Gastrocnemius medialis (tissue), 4 donors: ENCODE data around the gene FAM107B. TPM values are rescaled to one million over a fixed set of nuclear protein-coding genes. Genes with fewer than 3 reads are reported as not detected.

ENCODE experiments used
- ATAC-seq, 2 donors: fragments of 150-250 bp; one replicate each; pipeline ENCODE4 v1.9.1; 2016
- DNase-seq, 2 donors: peaks; one replicate each; pipeline ENCODE4 v3.0.0-alpha.2; 2019
- H3K27ac ChIP-seq, 4 donors: fragments of 200-600 bp; sonication (generic); 1 replicate in 1 of 4; 2 replicates in 3 of 4; pipeline ENCODE4 v1.5.1; 2016 to 2018; ENCODE audit warnings: mild to moderate bottlenecking in 2 of 4, moderate library complexity in 1 of 4
- H3K27me3 ChIP-seq, 3 donors: fragments of 200-600 bp; sonication (generic) in 2 of 3; 1 replicate in 1 of 3; 2 replicates in 2 of 3; pipeline versions ENCODE4 v1.5.1 to v1.6.0; 2016 to 2019; ENCODE audit warnings: mild to moderate bottlenecking in 1 of 3, moderate library complexity in 1 of 3
- H3K36me3 ChIP-seq, 2 donors: fragments of 200-600 bp; sonication (generic) in 1 of 2; one replicate each; pipeline ENCODE4 v1.5.1; 2017 to 2018
- H3K4me1 ChIP-seq, 2 donors: fragments of 200-600 bp; sonication (generic) in 1 of 2; one replicate each; pipeline ENCODE4 v1.5.1; 2016 to 2017; ENCODE audit warnings: mild to moderate bottlenecking in 2 of 2
- H3K4me3 ChIP-seq, 4 donors: fragments of 200-600 bp; sonication (generic) in 3 of 4; 1 replicate in 1 of 4; 2 replicates in 3 of 4; pipeline ENCODE4 v1.5.1; 2016 to 2019; ENCODE audit warnings: mild to moderate bottlenecking in 2 of 4
- H3K9me3 ChIP-seq, 3 donors: fragments of 200-600 bp; sonication (generic) in 2 of 3; 1 replicate in 1 of 3; 2 replicates in 2 of 3; pipeline ENCODE4 v1.5.1; 2016 to 2019
- CTCF ChIP-seq, 5 experiments: fragments of 450-650 bp in 3 of 5; fragments of 200-600 bp in 2 of 5; sonication (generic) in 2 of 5; IDR thresholded peaks in 4 of 5; conservative IDR thresholded peaks in 1 of 5; 1 replicate in 4 of 5; 2 replicates in 1 of 5; pipeline ENCODE4 v1.5.1; 2016 to 2019; ENCODE audit warnings: antibody characterized with exemption in 5 of 5, mild to moderate bottlenecking in 3 of 5, moderate library complexity in 3 of 5
- POLR2A ChIP-seq, 2 donors: fragments of 450-650 bp; IDR thresholded peaks; one replicate each; pipeline ENCODE4 v1.6.1; 2017; ENCODE audit warnings: antibody characterized with exemption in 2 of 2, mild to moderate bottlenecking in 2 of 2, moderate library complexity in 2 of 2
- in situ Hi-C, 4 donors: fragments of 200-750 bp; cut with MboI; loops; one replicate each; pipeline versions ENCODE4 v1.15.0 to v1.8.0; 2017; ENCODE audit warnings: low sequenced_read_pairs in 4 of 4
- intact Hi-C: fragments of 100-400 bp; cut with DNase I; formaldehyde crosslinking; loops from one replicate; pipeline ENCODE4 v1.15.1; 2023; ENCODE audit warnings: low total_unique reads
- total RNA-seq, 4 donors: library from RNA; depleted of rRNA; stranded (reverse); fragments of >200 nt; gene quantifications; one replicate each; pipeline versions ENCODE4 v1.1.0 to v1.2.3, GENCODE V29; 2016

FAM107B gene
- total RNA-seq, 4 donors from 2014 or later, result 1.5 to 3.7 (median 2.6) TPM

- Histone ChIP-seq H3K4me1 (no peaks in the 10 kb centered on the region), H3K4me3 (no peak overlapping the region), H3K27me3 (no peaks in the 10 kb centered on the region), H3K36me3 (no peaks in the 10 kb centered on the region), H3K27ac (no peak overlapping the region), H3K9me3 (no peaks in the 10 kb centered on the region)
- ATAC-seq, result no peak
- in situ Hi-C loops, result no loop called here
- TF ChIP-seq POLR2A (IDR thresholded peaks at IDR 0.05) (no peak), CTCF (IDR thresholded peaks at IDR 0.05 in 4 of 5, conservative IDR thresholded peaks at IDR 0.05 in 1 of 5) (no peak)
- no peak for DNase-seq
- intact Hi-C loops, result no loop called here
Observed at GRCh38 chr10:14810969-14811953, 36.6 kb upstream of the FAM107B start.

- DNase-seq (no peak), ATAC-seq (no peak)
- no peak for TF ChIP-seq CTCF (IDR thresholded peaks at IDR 0.05 in 4 of 5, conservative IDR thresholded peaks at IDR 0.05 in 1 of 5)
- TF ChIP-seq POLR2A (IDR thresholded peaks at IDR 0.05), result no peak
- no peak overlapping the region for H3K27ac ChIP-seq
- H3K9me3 ChIP-seq, result no peaks in the 10 kb centered on the region
- H3K36me3 ChIP-seq, result no peaks in the 10 kb centered on the region
- H3K4me1 ChIP-seq, result no peaks in the 10 kb centered on the region
- H3K27me3 ChIP-seq, result no peaks in the 10 kb centered on the region
- in situ Hi-C loops (no loop called here), intact Hi-C loops (no loop called here)
- no peak overlapping the region for H3K4me3 ChIP-seq
Observed at GRCh38 chr10:14806318-14806717, 31.6 kb upstream of the FAM107B start.

GRCh38 chr10:14803827-14804226 is 29.1 kb upstream of the FAM107B start:
- TF ChIP-seq CTCF (IDR thresholded peaks at IDR 0.05 in 4 of 5, conservative IDR thresholded peaks at IDR 0.05 in 1 of 5), result no peak
- no peak for TF ChIP-seq POLR2A (IDR thresholded peaks at IDR 0.05)
- ATAC-seq, result no peak
- no peak overlapping the region for H3K4me3 ChIP-seq
- intact Hi-C loops, result no loop called here
- H3K36me3 ChIP-seq, result no peaks in the 10 kb centered on the region
- no peak overlapping the region for H3K27ac ChIP-seq
- H3K27me3 ChIP-seq, result no peaks in the 10 kb centered on the region
- no peaks in the 10 kb centered on the region for H3K4me1 ChIP-seq
- DNase-seq, result no peak
- in situ Hi-C loops, result no loop called here
- H3K9me3 ChIP-seq, result no peaks in the 10 kb centered on the region

GRCh38 chr10:14801723-14802122 is 27.0 kb upstream of the FAM107B start:
- H3K4me3 ChIP-seq, result no peak overlapping the region
- in situ Hi-C loops, result no loop called here
- H3K27ac ChIP-seq, result no peak overlapping the region
- TF ChIP-seq CTCF (IDR thresholded peaks at IDR 0.05 in 4 of 5, conservative IDR thresholded peaks at IDR 0.05 in 1 of 5) (no peak), POLR2A (IDR thresholded peaks at IDR 0.05) (no peak)
- H3K27me3 ChIP-seq, result no peaks in the 10 kb centered on the region
- no peaks in the 10 kb centered on the region for H3K4me1 ChIP-seq
- intact Hi-C loops, result no loop called here
- no peak for ATAC-seq
- no peaks in the 10 kb centered on the region for H3K9me3 ChIP-seq
- no peaks in the 10 kb centered on the region for H3K36me3 ChIP-seq
- no peak for DNase-seq
